Lower lobe of right lung (tissue), 2 donors: ENCODE measurements around the gene BLMH. TPM values are rescaled to one million over a fixed set of nuclear protein-coding genes. Genes with fewer than 3 reads are reported as not detected.

Experiments used
- ATAC-seq, 2 donors: fragments of 200-7000 bp; cut with Tn5 transposase; one replicate each; pipeline ENCODE4 v1.9.1; 2020 to 2022; ENCODE audit warnings: mild to moderate bottlenecking in 2 of 2, moderate library complexity in 2 of 2
- DNase-seq: peaks from one replicate; pipeline ENCODE4 v3.0.0-alpha.2; 2020
- H3K27ac ChIP-seq: fragments of 200-600 bp; one replicate; pipeline ENCODE4 v1.8.0; 2022
- H3K27me3 ChIP-seq: fragments of 200-600 bp; one replicate; pipeline ENCODE4 v1.8.0; 2022; ENCODE audit warnings: low read depth
- H3K36me3 ChIP-seq: fragments of 200-600 bp; one replicate; pipeline ENCODE4 v1.8.0; 2022; ENCODE audit warnings: mild to moderate bottlenecking
- H3K4me1 ChIP-seq: fragments of 200-600 bp; one replicate; pipeline ENCODE4 v1.8.0; 2022
- H3K4me3 ChIP-seq: fragments of 200-600 bp; one replicate; pipeline ENCODE4 v1.8.0; 2022; ENCODE audit warnings: mild to moderate bottlenecking
- H3K9me3 ChIP-seq: fragments of 200-600 bp; one replicate; pipeline ENCODE4 v1.8.0; 2022
- intact Hi-C: fragments of 100-400 bp; cut with DNase I; formaldehyde crosslinking; loops from one replicate; pipeline ENCODE4 v1.11.0; 2022
- total RNA-seq: library from RNA; stranded (reverse); fragmentation: NEBNext Ultra II Directional; extraction: Animal tissue kit (Norgen Biotek cat#: 25700); gene quantifications from one replicate; pipeline ENCODE4 v1.2.1, GENCODE V29; 2021
- TF ChIP-seq, protein P1 (sequence below): fragments of 200-600 bp; IDR thresholded peaks from one replicate; pipeline ENCODE4 v1.8.0; 2022; ENCODE audit warnings: antibody characterized with exemption, mild to moderate bottlenecking
- donor health status: DM: no; HTN: yes; CAD: no; lungs with severe emphysema.

The BLMH gene
- total RNA-seq, 1 donor from 2014 or later: 27.4 TPM

DNA sequence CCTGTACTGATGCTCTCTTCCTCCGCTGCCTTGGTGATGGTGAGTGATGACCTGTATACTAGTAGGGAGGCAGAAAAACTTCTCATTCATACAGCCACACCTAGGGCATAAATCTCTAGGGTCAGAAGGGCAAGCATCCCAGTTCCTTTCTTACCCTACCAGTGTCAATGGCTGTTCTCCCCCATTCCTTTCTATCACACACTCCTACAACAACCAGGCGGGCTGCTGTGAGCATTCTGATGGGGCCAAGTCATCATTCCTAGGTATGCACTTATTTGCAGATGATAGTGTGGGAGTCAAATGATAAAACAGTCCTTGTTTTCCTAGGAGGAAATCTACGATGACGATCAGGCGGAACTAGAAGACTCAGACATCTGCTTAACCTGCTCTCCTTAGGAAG, 42.3 kb downstream of the BLMH start:
- intact Hi-C loops: no loop called here
- no peak for ATAC-seq

DNA sequence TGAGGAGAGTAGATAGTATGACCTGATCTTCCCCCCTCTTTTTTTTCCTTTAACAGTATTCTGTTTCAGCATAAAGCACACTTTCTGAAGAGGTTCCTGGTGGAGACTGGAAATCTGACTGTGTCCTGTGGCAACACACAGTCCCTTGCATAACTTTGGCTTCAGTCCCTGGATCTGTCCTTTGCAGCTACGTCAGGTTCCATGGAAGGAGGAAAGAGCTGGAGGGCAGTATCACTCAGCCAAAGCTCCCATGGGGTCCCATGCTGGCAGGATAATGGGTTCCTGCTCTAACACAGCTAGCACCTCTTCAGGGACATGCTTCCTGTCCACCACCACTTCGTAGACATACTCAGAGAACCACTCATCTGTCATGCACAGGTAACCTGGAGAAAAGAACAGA, 43.0 kb downstream of the BLMH start:
- DNase-seq (no peak), ATAC-seq (no peak)
- no peaks in the 10 kb centered on the region for H3K27me3 ChIP-seq
- peaks cover 35% of the 10 kb centered on the region for H3K36me3 ChIP-seq
- TF ChIP-seq, protein P1, sequence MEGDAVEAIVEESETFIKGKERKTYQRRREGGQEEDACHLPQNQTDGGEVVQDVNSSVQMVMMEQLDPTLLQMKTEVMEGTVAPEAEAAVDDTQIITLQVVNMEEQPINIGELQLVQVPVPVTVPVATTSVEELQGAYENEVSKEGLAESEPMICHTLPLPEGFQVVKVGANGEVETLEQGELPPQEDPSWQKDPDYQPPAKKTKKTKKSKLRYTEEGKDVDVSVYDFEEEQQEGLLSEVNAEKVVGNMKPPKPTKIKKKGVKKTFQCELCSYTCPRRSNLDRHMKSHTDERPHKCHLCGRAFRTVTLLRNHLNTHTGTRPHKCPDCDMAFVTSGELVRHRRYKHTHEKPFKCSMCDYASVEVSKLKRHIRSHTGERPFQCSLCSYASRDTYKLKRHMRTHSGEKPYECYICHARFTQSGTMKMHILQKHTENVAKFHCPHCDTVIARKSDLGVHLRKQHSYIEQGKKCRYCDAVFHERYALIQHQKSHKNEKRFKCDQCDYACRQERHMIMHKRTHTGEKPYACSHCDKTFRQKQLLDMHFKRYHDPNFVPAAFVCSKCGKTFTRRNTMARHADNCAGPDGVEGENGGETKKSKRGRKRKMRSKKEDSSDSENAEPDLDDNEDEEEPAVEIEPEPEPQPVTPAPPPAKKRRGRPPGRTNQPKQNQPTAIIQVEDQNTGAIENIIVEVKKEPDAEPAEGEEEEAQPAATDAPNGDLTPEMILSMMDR: no peak
- intact Hi-C loops: no loop called here
- H3K27ac ChIP-seq: no peak overlapping the region
- no peaks in the 10 kb centered on the region for H3K4me1 ChIP-seq
- H3K9me3 ChIP-seq: no peaks in the 10 kb centered on the region
- no peak overlapping the region for H3K4me3 ChIP-seq

More for the DNA sequence above, 42.3 kb downstream of the BLMH start:
- Histone ChIP-seq H3K27me3 (no peaks in the 10 kb centered on the region), H3K4me3 (no peak overlapping the region), H3K4me1 (no peaks in the 10 kb centered on the region), H3K36me3 (peaks cover 35% of the 10 kb centered on the region), H3K27ac (no peak overlapping the region), H3K9me3 (no peaks in the 10 kb centered on the region)
- TF ChIP-seq, protein P1: no peak
- DNase-seq: no peak

DNA sequence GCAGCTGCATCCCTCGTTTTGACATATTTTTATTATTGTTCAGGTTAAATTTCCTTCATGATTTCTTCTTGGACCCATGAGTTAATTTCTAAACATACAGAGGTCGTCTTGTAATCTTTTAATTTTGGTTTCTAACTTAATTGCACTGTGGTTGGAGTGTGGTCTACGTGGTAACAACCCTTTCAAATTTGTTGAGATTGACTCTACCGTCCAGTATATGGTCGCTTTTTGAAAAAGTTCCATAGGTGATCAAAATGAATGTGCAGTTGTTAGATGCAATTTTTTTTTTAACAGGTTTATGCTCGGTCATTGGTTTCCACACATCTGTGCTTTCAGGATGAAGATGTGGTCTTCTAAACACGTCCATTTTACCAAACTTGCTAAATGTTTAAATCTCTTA, 45.3 kb downstream of the BLMH start:
- TF ChIP-seq, protein P1: no peak
- peaks cover 35% of the 10 kb centered on the region for H3K36me3 ChIP-seq
- H3K27me3 ChIP-seq: no peaks in the 10 kb centered on the region
- H3K27ac ChIP-seq: no peak overlapping the region
- intact Hi-C loops: no loop called here
- no peaks in the 10 kb centered on the region for H3K9me3 ChIP-seq
- no peak for ATAC-seq
- H3K4me1 ChIP-seq: no peaks in the 10 kb centered on the region
- no peak for DNase-seq
- H3K4me3 ChIP-seq: no peak overlapping the region

DNA sequence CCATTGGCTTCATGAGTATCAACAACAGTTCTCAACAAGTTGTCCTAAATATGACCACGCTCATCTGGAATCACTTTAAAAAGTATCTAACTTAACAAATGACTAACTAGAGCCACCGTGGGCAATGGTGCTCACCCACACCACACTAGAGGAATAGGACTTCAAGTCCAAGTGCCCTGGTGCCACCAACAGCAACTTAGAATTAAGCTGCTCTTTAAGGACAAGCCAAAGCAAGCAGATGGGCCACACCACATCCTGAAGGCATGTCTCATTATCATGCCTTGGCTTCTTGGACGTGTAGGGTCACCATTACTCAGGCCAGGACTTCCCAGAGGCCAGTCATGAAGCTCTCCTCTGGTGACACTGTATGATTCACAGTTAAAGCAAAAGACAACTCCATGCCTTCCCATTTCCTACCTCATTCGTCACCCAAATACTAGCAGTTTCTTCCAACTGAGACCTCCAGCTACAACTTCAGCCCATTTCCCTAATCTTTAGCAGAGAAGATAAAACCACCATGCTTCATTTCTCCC, 46.8 kb downstream of the BLMH start:
- no peaks in the 10 kb centered on the region for H3K9me3 ChIP-seq
- no peaks in the 10 kb centered on the region for H3K4me1 ChIP-seq
- TF ChIP-seq, protein P1: no peak
- H3K4me3 ChIP-seq: no peak overlapping the region
- H3K27ac ChIP-seq: no peak overlapping the region
- no peak for ATAC-seq
- intact Hi-C loops: no loop called here
- H3K27me3 ChIP-seq: no peaks in the 10 kb centered on the region
- H3K36me3 ChIP-seq: peaks cover 31% of the 10 kb centered on the region
- DNase-seq: no peak

DNA sequence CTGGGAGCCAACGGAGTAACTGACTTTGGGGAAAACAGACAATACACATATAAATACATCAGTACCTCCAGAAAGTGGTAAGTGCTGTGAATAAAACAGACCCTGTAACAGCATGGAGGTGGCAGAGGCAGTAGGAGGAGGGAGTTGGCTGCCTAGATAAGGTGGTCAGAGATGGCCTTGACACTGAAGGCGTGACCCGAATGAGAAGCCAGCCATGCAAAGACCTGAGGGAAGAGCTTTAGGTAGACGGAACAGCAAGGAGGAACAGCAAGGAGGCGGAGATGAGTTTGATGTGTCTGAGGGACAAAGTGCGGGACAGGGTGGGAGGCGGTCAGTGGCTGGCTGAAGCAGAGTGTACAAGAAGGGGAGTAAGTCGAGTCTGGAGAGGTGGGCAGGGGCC, 48.2 kb downstream of the BLMH start:
- peaks cover 18% of the 10 kb centered on the region for H3K36me3 ChIP-seq
- H3K27me3 ChIP-seq: peaks cover 7% of the 10 kb centered on the region
- no peak for ATAC-seq

More for the DNA sequence above, 48.2 kb downstream of the BLMH start:
- DNase-seq: no peak
- no peak overlapping the region for H3K27ac ChIP-seq
- H3K4me3 ChIP-seq: no peak overlapping the region
- peaks cover 3% of the 10 kb centered on the region for H3K4me1 ChIP-seq
- intact Hi-C loops: no loop called here
- TF ChIP-seq, protein P1: no peak
- no peaks in the 10 kb centered on the region for H3K9me3 ChIP-seq
